ENCODE data around the gene LAMTOR4. TPM values are rescaled to one million over a fixed set of nuclear protein-coding genes. Genes with fewer than 3 reads are reported as not detected.
"Not testable (repeated sequence)": the region's sequence is repeated elsewhere in the genome, so short reads cannot be mapped to it uniquely, and the experiment has no call there.

The LAMTOR4 gene
- total RNA-seq, 1 donor from 2014 or later, result 70.5 TPM

GRCh38 chr7:100137851-100138760 lies 10.6 kb upstream of the LAMTOR4 start:
- Mint-ChIP-seq H3K9me3 (no peaks in the 10 kb centered on the region), H3K27me3 (ENCODE audit: insufficient read depth, low read depth) (peaks cover 3% of the 10 kb centered on the region), H3K36me3 (no peaks in the 10 kb centered on the region), H3K4me3 (no peak overlapping the region), H3K27ac (no peak overlapping the region), H3K4me1 (no peaks in the 10 kb centered on the region)
- H3K27ac ChIP-seq, result no peak overlapping the region
- no peak overlapping the region for H3K9ac ChIP-seq
- H3K36me3 ChIP-seq, result no peaks in the 10 kb centered on the region
- no peaks in the 10 kb centered on the region for H3K27me3 ChIP-seq
- H3F3A ChIP-seq (ENCODE audit: low read depth), result peaks cover 3% of the 10 kb centered on the region
- no peak overlapping the region for H3K4me3 ChIP-seq
- DNase-seq (ENCODE audit: low spot score), result no peak
- TF ChIP-seq CTCF (IDR thresholded peaks at IDR 0.05) (no peak), EZH2 (IDR thresholded peaks at IDR 0.05) (no peak), EZH2phosphoT487 (IDR thresholded peaks at IDR 0.05) (no peak)
- H3K4me1 ChIP-seq, result no peaks in the 10 kb centered on the region
- H3K4me2 ChIP-seq, result no peak overlapping the region
- no peaks in the 10 kb centered on the region for H3K79me2 ChIP-seq (ENCODE audit: low read depth)
- H4K20me1 ChIP-seq (ENCODE audit: low read depth), result no peaks in the 10 kb centered on the region
- no peak overlapping the region for H2AFZ ChIP-seq (replicated peaks)
- H3K9me3 ChIP-seq (ENCODE audit: low read depth), result no peaks in the 10 kb centered on the region

GRCh38 chr7:100141555-100141949 lies 7.2 kb upstream of the LAMTOR4 start:
- no peak for DNase-seq (ENCODE audit: low spot score)
- Histone ChIP-seq H3K27ac (no peak overlapping the region), H3K4me1 (no peaks in the 10 kb centered on the region), H2AFZ (replicated peaks) (no peak overlapping the region), H4K20me1 (ENCODE audit: low read depth) (no peaks in the 10 kb centered on the region), H3F3A (ENCODE audit: low read depth) (no peaks in the 10 kb centered on the region), H3K9me3 (ENCODE audit: low read depth) (no peaks in the 10 kb centered on the region), H3K27me3 (no peaks in the 10 kb centered on the region), H3K4me2 (no peak overlapping the region), H3K4me3 (no peak overlapping the region), H3K9ac (no peak overlapping the region), H3K79me2 (ENCODE audit: low read depth) (no peaks in the 10 kb centered on the region), H3K36me3 (no peaks in the 10 kb centered on the region)
- Mint-ChIP-seq H3K36me3 (no peaks in the 10 kb centered on the region), H3K27ac (no peak overlapping the region), H3K9me3 (no peaks in the 10 kb centered on the region), H3K4me3 (no peak overlapping the region), H3K4me1 (no peaks in the 10 kb centered on the region), H3K27me3 (ENCODE audit: insufficient read depth, low read depth) (peaks cover 3% of the 10 kb centered on the region)
- TF ChIP-seq CTCF (IDR thresholded peaks at IDR 0.05), result no peak
- no peak for TF ChIP-seq EZH2 (IDR thresholded peaks at IDR 0.05)
- TF ChIP-seq EZH2phosphoT487 (IDR thresholded peaks at IDR 0.05), result no peak

GRCh38 chr7:100142461-100142860 lies 6.3 kb upstream of the LAMTOR4 start:
- no peak overlapping the region for H3K4me3 ChIP-seq
- no peak overlapping the region for H3K4me2 ChIP-seq
- no peak overlapping the region for H3K27ac ChIP-seq
- no peaks in the 10 kb centered on the region for H3F3A ChIP-seq (ENCODE audit: low read depth)
- no peaks in the 10 kb centered on the region for H3K27me3 ChIP-seq
- Mint-ChIP-seq H3K4me1 (no peaks in the 10 kb centered on the region), H3K27me3 (ENCODE audit: insufficient read depth, low read depth) (peaks cover 3% of the 10 kb centered on the region), H3K4me3 (no peak overlapping the region), H3K9me3 (no peaks in the 10 kb centered on the region), H3K36me3 (no peaks in the 10 kb centered on the region), H3K27ac (no peak overlapping the region)
- no peak overlapping the region for H2AFZ ChIP-seq (replicated peaks)
- H3K36me3 ChIP-seq, result no peaks in the 10 kb centered on the region
- H3K9me3 ChIP-seq (ENCODE audit: low read depth), result no peaks in the 10 kb centered on the region
- no peaks in the 10 kb centered on the region for H3K4me1 ChIP-seq
- no peaks in the 10 kb centered on the region for H3K79me2 ChIP-seq (ENCODE audit: low read depth)
- no peak overlapping the region for H3K9ac ChIP-seq
- no peak for DNase-seq (ENCODE audit: low spot score)
- TF ChIP-seq EZH2phosphoT487 (IDR thresholded peaks at IDR 0.05) (no peak), CTCF (IDR thresholded peaks at IDR 0.05) (no peak), EZH2 (IDR thresholded peaks at IDR 0.05) (no peak)
- H4K20me1 ChIP-seq (ENCODE audit: low read depth), result no peaks in the 10 kb centered on the region

GRCh38 chr7:100146350-100146749 lies 2.4 kb upstream of the LAMTOR4 start:
- H3K9me3 ChIP-seq (ENCODE audit: low read depth); H3K27ac ChIP-seq; H3K9me3 Mint-ChIP-seq; DNase-seq (ENCODE audit: low spot score); H3K9ac ChIP-seq; H3K4me3 ChIP-seq; H2AFZ ChIP-seq (replicated peaks); H3K4me3 Mint-ChIP-seq; H3K27me3 Mint-ChIP-seq (ENCODE audit: insufficient read depth, low read depth); H3F3A ChIP-seq (ENCODE audit: low read depth); H3K4me1 ChIP-seq; H3K4me2 ChIP-seq; H3K27ac Mint-ChIP-seq; H3K36me3 ChIP-seq; H4K20me1 ChIP-seq (ENCODE audit: low read depth); H3K27me3 ChIP-seq; H3K36me3 Mint-ChIP-seq: not testable (repeated sequence)
- H3K4me1 Mint-ChIP-seq, result peaks cover 13% of the 10 kb centered on the region
- peaks cover 25% of the 10 kb centered on the region for H3K79me2 ChIP-seq (ENCODE audit: low read depth)

All from neural progenitor cell (in vitro differentiated cells).